PC-3 (cell line): ENCODE results near the gene KCNT2.

ENCODE experiments used
- EZH2 ChIP-seq: fragments of 300-600 bp; sonication (generic); IDR thresholded peaks from one replicate; pipeline ENCODE4 v1.6.1; 2017; ENCODE audit warnings: antibody characterized with exemption, mild to moderate bottlenecking, low read length; ENCODE audit not compliant: unreplicated experiment
- EZH2phosphoT487 ChIP-seq: fragments of 300-600 bp; sonication (generic); IDR thresholded peaks from 2 replicates; pipeline ENCODE4 v1.6.1; 2018; ENCODE audit warnings: mild to moderate bottlenecking, antibody characterized with exemption, low read length, borderline replicate concordance
- TF ChIP-seq, protein P1 (sequence below): fragments of 300-600 bp; sonication (generic); conservative IDR thresholded peaks from 2 replicates; pipeline ENCODE4 v1.5.1; 2017; ENCODE audit warnings: antibody characterized with exemption, low read depth, mild to moderate bottlenecking, low read length

DNA sequence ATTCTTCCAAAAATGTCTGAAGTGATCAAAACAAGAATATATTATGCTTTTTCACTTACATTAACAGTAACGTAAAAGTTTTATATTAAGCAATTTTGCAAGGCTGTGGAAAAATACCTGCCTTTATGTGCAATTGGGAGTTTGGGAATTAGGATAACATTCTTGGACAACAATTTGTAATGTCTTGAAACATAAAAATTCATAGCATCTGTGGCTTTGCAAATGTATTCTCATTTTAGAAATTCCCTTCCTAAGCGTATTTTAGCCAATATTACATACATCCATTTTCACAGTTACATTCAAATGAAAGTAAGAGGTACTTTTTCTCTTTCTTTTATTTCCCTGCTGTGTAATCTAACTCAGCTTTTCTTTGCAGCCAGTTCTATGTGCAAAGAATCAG is 30.2 kb upstream of the KCNT2 start:
- TF ChIP-seq EZH2 (no peak), EZH2phosphoT487 (no peak)
- TF ChIP-seq, protein P1, sequence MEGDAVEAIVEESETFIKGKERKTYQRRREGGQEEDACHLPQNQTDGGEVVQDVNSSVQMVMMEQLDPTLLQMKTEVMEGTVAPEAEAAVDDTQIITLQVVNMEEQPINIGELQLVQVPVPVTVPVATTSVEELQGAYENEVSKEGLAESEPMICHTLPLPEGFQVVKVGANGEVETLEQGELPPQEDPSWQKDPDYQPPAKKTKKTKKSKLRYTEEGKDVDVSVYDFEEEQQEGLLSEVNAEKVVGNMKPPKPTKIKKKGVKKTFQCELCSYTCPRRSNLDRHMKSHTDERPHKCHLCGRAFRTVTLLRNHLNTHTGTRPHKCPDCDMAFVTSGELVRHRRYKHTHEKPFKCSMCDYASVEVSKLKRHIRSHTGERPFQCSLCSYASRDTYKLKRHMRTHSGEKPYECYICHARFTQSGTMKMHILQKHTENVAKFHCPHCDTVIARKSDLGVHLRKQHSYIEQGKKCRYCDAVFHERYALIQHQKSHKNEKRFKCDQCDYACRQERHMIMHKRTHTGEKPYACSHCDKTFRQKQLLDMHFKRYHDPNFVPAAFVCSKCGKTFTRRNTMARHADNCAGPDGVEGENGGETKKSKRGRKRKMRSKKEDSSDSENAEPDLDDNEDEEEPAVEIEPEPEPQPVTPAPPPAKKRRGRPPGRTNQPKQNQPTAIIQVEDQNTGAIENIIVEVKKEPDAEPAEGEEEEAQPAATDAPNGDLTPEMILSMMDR, result no peak
